Gastrocnemius medialis (tissue), 4 donors: ENCODE data around the gene CPN2.

ENCODE experiments used
- POLR2A ChIP-seq, 2 donors: fragments of 450-650 bp; IDR thresholded peaks; one replicate each; pipeline ENCODE4 v1.6.1; 2017; ENCODE audit warnings: antibody characterized with exemption in 2 of 2, mild to moderate bottlenecking in 2 of 2, moderate library complexity in 2 of 2
- TF ChIP-seq, protein P1 (sequence below), 5 experiments: fragments of 450-650 bp in 3 of 5; fragments of 200-600 bp in 2 of 5; sonication (generic) in 2 of 5; IDR thresholded peaks in 4 of 5; conservative IDR thresholded peaks in 1 of 5; 1 replicate in 4 of 5; 2 replicates in 1 of 5; pipeline ENCODE4 v1.5.1; 2016 to 2019; ENCODE audit warnings: antibody characterized with exemption in 5 of 5, mild to moderate bottlenecking in 3 of 5, moderate library complexity in 3 of 5

DNA sequence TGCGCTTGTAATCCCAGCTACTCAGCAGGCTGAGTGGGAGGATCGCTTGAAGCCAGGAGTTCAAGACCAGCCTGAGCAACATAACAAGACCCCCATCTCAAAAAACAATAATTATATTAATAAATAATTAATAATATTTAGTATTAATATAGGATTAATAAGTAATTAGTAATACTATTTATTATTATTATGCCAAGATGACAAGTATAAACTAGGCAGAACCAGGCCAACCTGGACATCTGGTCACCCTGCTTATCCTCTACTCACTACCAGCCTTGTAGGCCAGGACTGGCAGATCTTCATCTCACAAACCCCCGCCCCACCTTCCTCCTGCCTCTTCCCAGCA, 429 bp downstream of the CPN2 start:
- TF ChIP-seq, protein P1, sequence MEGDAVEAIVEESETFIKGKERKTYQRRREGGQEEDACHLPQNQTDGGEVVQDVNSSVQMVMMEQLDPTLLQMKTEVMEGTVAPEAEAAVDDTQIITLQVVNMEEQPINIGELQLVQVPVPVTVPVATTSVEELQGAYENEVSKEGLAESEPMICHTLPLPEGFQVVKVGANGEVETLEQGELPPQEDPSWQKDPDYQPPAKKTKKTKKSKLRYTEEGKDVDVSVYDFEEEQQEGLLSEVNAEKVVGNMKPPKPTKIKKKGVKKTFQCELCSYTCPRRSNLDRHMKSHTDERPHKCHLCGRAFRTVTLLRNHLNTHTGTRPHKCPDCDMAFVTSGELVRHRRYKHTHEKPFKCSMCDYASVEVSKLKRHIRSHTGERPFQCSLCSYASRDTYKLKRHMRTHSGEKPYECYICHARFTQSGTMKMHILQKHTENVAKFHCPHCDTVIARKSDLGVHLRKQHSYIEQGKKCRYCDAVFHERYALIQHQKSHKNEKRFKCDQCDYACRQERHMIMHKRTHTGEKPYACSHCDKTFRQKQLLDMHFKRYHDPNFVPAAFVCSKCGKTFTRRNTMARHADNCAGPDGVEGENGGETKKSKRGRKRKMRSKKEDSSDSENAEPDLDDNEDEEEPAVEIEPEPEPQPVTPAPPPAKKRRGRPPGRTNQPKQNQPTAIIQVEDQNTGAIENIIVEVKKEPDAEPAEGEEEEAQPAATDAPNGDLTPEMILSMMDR (IDR thresholded peaks at IDR 0.05 in 4 of 5, conservative IDR thresholded peaks at IDR 0.05 in 1 of 5), result no peak
- TF ChIP-seq POLR2A (IDR thresholded peaks at IDR 0.05), result no peak
